HG03064 (cell line): ENCODE data around the gene SKAP1.
"Not testable (repeated sequence)": the region's sequence is repeated elsewhere in the genome, so short reads cannot be mapped to it uniquely, and the experiment has no call there.

ENCODE experiments used
- ATAC-seq: cut with Tn5 transposase; IDR thresholded peaks from one replicate; pipeline ENCODE4 v1.9.1; 2021; ENCODE audit warnings: low read depth; ENCODE audit not compliant: unreplicated experiment

SKAP1 gene

GRCh38 chr17:48416971-48417370 lies 13.0 kb downstream of the SKAP1 start:
- no peak for ATAC-seq

- ATAC-seq, result no peak
Observed at GRCh38 chr17:48413613-48414405, 16.2 kb downstream of the SKAP1 start.

- no peak for ATAC-seq
Observed at GRCh38 chr17:48412841-48413240, 17.2 kb downstream of the SKAP1 start.

GRCh38 chr17:48410821-48411220 lies 19.2 kb downstream of the SKAP1 start:
- not testable (repeated sequence) for ATAC-seq

GRCh38 chr17:48409607-48410006 lies 20.4 kb downstream of the SKAP1 start:
- no peak for ATAC-seq

GRCh38 chr17:48406936-48407567 lies 23.0 kb downstream of the SKAP1 start:
- ATAC-seq, result no peak

- no peak for ATAC-seq
Observed at GRCh38 chr17:48394821-48395220, 35.2 kb downstream of the SKAP1 start.

GRCh38 chr17:48393283-48393682 lies 36.7 kb downstream of the SKAP1 start:
- ATAC-seq, result no peak

- no peak for ATAC-seq
Observed at GRCh38 chr17:48392857-48393256, 37.2 kb downstream of the SKAP1 start.

- ATAC-seq, result no peak
Observed at GRCh38 chr17:48391444-48391843, 38.6 kb downstream of the SKAP1 start.

GRCh38 chr17:48389903-48390302 lies 40.1 kb downstream of the SKAP1 start:
- no peak for ATAC-seq

- no peak for ATAC-seq
Observed at GRCh38 chr17:48388955-48389743, 40.9 kb downstream of the SKAP1 start.

GRCh38 chr17:48386826-48387225 lies 43.2 kb downstream of the SKAP1 start:
- no peak for ATAC-seq

- no peak for ATAC-seq
Observed at GRCh38 chr17:48385319-48385718, 44.7 kb downstream of the SKAP1 start.

- ATAC-seq, result no peak
Observed at GRCh38 chr17:48384164-48384563, 45.9 kb downstream of the SKAP1 start.

- no peak for ATAC-seq
Observed at GRCh38 chr17:48382989-48383388, 47.0 kb downstream of the SKAP1 start.

GRCh38 chr17:48378708-48379392 lies 51.2 kb downstream of the SKAP1 start:
- ATAC-seq, result no peak

- ATAC-seq, result no peak
Observed at GRCh38 chr17:48378238-48378637, 51.8 kb downstream of the SKAP1 start.

- no peak for ATAC-seq
Observed at GRCh38 chr17:48376682-48377325, 53.2 kb downstream of the SKAP1 start.

- ATAC-seq, result no peak
Observed at GRCh38 chr17:48375356-48375755, 54.7 kb downstream of the SKAP1 start.
